ENCODE measurements around the gene DNER.

DNA sequence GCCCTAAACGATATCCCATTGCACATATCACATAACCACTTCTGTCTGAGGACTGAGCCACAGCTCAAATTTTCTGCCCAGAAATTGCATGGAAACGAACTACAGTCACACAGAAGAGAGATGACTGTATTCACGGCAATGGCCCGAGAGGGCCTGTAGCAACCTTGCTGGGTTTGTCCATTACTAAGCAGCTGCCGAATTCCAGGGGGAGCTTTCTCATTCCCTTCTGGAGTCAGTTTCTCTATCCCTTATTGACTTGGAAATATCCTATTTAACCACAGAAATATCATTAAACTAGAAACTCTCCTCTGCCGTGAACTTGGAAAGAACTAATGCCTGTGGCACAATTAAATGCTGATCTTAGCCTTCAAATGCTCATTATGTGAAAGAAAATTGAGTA lies 183.9 kb downstream of the DNER start:
- TF ChIP-seq, protein P1, sequence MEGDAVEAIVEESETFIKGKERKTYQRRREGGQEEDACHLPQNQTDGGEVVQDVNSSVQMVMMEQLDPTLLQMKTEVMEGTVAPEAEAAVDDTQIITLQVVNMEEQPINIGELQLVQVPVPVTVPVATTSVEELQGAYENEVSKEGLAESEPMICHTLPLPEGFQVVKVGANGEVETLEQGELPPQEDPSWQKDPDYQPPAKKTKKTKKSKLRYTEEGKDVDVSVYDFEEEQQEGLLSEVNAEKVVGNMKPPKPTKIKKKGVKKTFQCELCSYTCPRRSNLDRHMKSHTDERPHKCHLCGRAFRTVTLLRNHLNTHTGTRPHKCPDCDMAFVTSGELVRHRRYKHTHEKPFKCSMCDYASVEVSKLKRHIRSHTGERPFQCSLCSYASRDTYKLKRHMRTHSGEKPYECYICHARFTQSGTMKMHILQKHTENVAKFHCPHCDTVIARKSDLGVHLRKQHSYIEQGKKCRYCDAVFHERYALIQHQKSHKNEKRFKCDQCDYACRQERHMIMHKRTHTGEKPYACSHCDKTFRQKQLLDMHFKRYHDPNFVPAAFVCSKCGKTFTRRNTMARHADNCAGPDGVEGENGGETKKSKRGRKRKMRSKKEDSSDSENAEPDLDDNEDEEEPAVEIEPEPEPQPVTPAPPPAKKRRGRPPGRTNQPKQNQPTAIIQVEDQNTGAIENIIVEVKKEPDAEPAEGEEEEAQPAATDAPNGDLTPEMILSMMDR (IDR thresholded peaks at IDR 0.05), result no peak
- no peak for TF ChIP-seq POLR2AphosphoS5 (IDR thresholded peaks at IDR 0.05)
- no peak for TF ChIP-seq POLR2A (IDR thresholded peaks at IDR 0.05)
- TF ChIP-seq EP300 (IDR thresholded peaks at IDR 0.05), result no peak
